ENCODE measurements around the gene RPS16. TPM values are rescaled to one million over a fixed set of nuclear protein-coding genes. Genes with fewer than 3 reads are reported as not detected.

Gene RPS16
- total RNA-seq, 2 donors from 2014 or later = 1,032 to 1,330 TPM

DNA sequence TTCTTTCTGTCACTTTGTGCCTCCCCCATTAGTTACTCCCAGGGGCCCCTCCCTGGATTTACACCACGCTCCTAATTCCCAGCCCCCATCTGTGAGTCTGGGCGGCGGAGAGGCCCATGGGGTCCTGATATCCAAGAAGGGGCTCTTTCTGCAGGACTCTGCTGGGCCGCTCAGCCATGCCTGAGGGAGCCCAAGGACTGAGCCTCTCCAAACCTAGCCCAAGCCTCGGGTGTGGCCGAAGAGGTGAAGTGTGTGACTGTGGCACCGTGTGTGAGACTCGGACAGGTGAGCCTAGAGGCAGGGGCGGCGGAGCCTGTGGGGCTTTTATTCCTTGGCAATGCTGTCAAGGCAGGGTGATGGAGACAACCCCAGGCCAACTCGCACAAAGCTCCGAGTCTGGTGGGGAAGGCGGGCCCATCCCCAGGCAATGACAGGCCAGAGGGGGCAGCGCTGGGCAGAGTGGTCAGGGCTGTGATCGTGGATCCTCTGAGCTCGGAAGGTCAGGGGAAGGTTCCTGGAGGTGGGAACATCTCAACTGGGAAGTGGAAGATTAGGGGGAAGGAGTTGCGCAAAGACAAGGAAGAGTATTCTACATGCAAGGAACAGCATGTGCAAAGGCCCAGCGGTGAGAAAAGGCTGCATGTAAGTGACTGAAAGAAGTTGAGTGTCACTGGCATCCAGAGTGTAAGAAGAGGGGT, 21.7 kb downstream of the RPS16 start:
- Histone ChIP-seq H3K27me3 (no peaks in the 10 kb centered on the region), H3K4me3 (peak overlapping the region; percentile 86 to 91), H3K36me3 (peaks cover 28% of the 10 kb centered on the region), H3K9me3 (no peaks in the 10 kb centered on the region), H3K4me1 (peaks cover 0 to 42% of the 10 kb centered on the region in 2 donors), H3K27ac (peak overlapping the region; percentile 99 to 100)
- DNase-seq (ENCODE audit: low spot score) = no peak
- TF ChIP-seq, protein P1, sequence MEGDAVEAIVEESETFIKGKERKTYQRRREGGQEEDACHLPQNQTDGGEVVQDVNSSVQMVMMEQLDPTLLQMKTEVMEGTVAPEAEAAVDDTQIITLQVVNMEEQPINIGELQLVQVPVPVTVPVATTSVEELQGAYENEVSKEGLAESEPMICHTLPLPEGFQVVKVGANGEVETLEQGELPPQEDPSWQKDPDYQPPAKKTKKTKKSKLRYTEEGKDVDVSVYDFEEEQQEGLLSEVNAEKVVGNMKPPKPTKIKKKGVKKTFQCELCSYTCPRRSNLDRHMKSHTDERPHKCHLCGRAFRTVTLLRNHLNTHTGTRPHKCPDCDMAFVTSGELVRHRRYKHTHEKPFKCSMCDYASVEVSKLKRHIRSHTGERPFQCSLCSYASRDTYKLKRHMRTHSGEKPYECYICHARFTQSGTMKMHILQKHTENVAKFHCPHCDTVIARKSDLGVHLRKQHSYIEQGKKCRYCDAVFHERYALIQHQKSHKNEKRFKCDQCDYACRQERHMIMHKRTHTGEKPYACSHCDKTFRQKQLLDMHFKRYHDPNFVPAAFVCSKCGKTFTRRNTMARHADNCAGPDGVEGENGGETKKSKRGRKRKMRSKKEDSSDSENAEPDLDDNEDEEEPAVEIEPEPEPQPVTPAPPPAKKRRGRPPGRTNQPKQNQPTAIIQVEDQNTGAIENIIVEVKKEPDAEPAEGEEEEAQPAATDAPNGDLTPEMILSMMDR (IDR thresholded peaks at IDR 0.05) = no peak

DNA sequence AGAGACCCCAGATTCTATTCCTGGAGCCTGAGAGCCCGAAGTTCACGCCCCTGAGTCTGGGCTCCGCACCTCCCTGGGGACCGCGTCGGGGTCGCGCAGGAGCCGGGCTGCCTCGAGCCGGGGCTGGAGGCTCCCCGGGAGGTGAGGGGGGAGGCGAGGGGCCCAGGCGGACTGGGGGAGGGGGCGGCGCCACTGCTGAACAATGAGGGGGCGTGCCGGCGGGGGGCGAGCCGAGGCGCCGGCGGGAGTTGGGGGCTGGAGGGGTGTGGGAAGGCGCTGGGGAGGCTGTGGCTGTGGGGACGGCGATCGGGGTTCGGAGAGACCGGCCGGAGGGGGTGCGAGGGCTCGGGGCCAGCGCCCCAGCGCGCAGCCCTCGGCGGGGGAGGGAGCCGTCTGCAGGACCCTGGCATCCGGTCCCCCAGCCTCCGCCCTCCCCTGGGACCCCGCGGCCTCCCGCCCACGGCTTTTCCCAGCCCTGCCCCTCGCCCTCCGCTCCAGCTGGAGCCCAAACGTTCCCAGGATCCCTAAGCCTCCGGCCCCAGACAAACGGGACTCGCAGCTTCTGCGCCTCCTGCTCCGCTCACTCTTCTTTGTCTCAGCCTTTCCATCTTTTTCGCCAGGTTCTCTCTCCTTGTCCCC, 22.4 kb downstream of the RPS16 start:
- peak overlapping the region; percentile 86 to 91 for H3K4me3 ChIP-seq
- no peak for DNase-seq (ENCODE audit: low spot score)
- TF ChIP-seq, protein P1 (IDR thresholded peaks at IDR 0.05) = no peak
- H3K27me3 ChIP-seq = no peaks in the 10 kb centered on the region
- H3K27ac ChIP-seq = peak overlapping the region; percentile 99 to 100
- H3K9me3 ChIP-seq = no peaks in the 10 kb centered on the region
- peaks cover 0 to 42% of the 10 kb centered on the region in 2 donors for H3K4me1 ChIP-seq
- H3K36me3 ChIP-seq = peaks cover 28% of the 10 kb centered on the region

DNA sequence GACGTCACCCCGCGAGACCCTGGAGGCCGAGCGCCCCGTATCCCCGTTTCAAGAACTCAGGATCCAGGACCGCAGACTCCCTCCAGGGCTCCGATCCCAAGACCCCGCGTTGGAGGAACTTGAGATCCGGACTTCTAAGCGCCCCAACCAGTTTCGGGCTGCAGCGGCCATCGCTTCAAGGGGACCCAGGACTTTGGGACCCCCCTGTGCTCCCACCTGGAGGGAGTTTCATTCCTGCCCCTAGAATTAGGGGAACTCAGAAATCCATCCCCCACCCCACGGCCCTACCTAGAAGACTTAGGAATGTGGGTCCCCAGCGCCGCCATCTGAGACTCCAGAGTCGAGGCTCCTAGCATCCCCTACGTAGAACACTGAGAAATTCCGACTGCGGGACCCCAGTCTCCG, 22.9 kb downstream of the RPS16 start:
- H3K27me3 ChIP-seq = no peaks in the 10 kb centered on the region
- peak overlapping the region; percentile 99 to 100 for H3K27ac ChIP-seq
- TF ChIP-seq, protein P1 (IDR thresholded peaks at IDR 0.05) = peak; percentile 7 to 20
- H3K4me1 ChIP-seq = peaks cover 0 to 42% of the 10 kb centered on the region in 2 donors
- H3K36me3 ChIP-seq = peaks cover 28% of the 10 kb centered on the region
- H3K4me3 ChIP-seq = peak overlapping the region; percentile 86 to 91
- H3K9me3 ChIP-seq = no peaks in the 10 kb centered on the region
- DNase-seq (ENCODE audit: low spot score) = no peak

DNA sequence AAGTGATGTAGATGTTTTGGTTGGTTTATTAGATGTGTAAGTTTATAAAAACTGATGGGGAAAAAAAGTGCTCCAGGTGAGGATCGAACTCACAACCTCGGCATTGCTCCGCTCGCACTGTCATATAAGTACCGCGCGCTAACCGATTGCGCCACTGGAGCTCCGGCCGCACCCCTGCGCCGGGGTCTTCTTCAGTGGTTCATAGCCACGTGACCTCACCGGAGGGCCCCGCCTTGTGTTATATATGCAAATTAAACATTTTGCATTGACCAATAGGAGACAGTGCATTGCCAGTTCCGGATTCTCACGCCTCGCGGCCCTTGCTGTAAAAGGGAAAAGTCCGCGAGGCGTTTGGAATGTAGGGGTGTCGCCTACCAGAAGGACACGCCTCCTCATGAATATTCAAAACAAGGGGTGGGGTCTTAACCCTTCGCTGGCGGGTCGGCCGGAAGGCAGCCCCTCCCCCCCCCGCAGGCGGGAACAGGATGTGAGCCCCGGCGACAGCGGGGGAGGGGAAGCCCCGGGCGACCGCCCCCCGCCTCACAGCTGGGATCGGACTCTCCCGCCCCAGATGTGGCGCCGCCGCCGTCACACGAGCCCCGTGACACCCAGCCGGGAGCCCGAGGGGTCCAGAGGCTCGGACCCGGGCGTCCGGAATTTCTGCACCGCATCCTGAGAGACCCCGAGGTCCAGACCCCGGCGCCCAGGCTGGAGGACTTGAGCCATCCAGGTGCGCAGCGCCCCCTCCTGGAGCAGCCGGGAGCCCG, 23.5 kb downstream of the RPS16 start, which contains the start of gene PLEKHG2:
TSS of gene PLEKHG2 (plus strand) at position 570 of the 767 bp plus-strand sequence. CDS start 1,418 bp downstream, outside the sequence.
- Histone ChIP-seq H3K4me1 (peaks cover 0 to 42% of the 10 kb centered on the region in 2 donors), H3K9me3 (no peaks in the 10 kb centered on the region), H3K27me3 (no peaks in the 10 kb centered on the region), H3K36me3 (peaks cover 28% of the 10 kb centered on the region), H3K4me3 (peak within 1 kb of the TSS; percentile 86 to 91), H3K27ac (peak within 1 kb of the TSS; percentile 99 to 100)
- TF ChIP-seq, protein P1 (IDR thresholded peaks at IDR 0.05) = peak; percentile 84 to 90
- DNase-seq (ENCODE audit: low spot score) = peak; percentile 100

DNA sequence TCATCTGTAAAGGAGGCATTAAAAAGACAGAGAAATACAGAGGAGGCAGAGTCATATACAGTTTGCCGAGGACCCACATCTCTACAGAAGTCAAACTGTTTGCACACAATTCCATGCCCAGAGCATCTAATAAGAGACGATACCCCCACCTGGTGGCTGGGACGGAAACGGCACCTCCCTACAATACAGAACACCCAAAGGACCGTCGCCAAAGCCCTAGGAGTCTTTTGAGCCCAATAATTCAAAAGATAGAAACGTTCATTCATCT, 24.0 kb downstream of the RPS16 start:
- TF ChIP-seq, protein P1 (IDR thresholded peaks at IDR 0.05) = peak; percentile 93 to 95
- DNase-seq (ENCODE audit: low spot score) = peak; percentile 97
- Histone ChIP-seq H3K27me3 (no peaks in the 10 kb centered on the region), H3K4me3 (peak overlapping the region in 1 of 2 donors; percentile 86), H3K4me1 (peaks cover 0 to 42% of the 10 kb centered on the region in 2 donors), H3K36me3 (peaks cover 27% of the 10 kb centered on the region), H3K27ac (peak overlapping the region; percentile 99 to 100), H3K9me3 (no peaks in the 10 kb centered on the region)

Measured in right atrium auricular region (tissue), 2 donors.